ENCODE measurements around the gene ATP7B.
A peak's percentile ranks its signal among the peaks of the same experiment; 100 is the strongest.

ATP7B gene

DNA sequence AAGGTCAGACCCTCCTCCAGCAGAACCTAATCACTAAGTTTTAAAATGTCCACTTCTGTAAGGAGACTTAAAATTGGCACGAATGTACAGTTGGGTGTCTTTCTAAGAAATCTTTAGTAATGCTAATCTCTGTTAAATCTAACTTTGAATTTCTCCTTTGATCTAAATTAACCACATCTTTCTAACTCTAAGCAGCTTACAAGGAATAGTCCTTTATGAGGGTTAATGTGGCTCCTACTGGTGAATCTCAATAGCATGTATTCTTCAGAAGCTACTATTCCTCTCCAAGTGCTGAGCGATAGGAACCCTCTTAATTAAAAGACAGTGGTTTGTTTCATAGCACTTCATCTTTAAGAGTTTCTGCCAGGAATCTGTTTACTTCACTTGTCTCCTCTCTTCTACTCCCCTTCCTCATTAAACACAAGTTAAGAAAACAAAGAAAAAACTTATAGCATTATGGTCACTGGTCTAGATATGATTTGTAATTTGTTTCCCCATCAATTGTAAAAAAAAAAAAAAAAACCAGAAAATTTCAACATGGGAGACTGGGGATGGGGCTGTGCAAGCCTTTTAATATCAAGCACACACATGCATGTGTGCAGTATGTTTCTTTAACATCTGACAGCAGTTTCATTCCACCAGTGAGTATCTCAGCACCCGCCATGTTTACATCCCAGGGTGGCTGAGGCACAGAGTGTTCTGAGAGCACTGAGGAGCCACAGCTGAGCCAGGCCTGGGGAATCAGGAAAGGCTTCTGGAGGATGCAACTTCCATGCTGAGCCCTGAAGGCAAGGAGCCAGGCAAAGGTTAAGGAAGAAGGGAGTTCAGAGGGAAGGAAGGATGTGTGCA is 57.7 kb downstream of the ATP7B start:
- DNase-seq = no peak

- no peak for DNase-seq
Measured at GRCh38 chr13:51950722-51951121, 60.5 kb downstream of the ATP7B start.

GRCh38 chr13:51946163-51946669 is 65.0 kb downstream of the ATP7B start:
- no peak for DNase-seq

- no peak for DNase-seq
Measured at GRCh38 chr13:51945149-51945548, 66.1 kb downstream of the ATP7B start.

GRCh38 chr13:51944428-51944827 is 66.8 kb downstream of the ATP7B start:
- DNase-seq = no peak

GRCh38 chr13:51943721-51944120 is 67.5 kb downstream of the ATP7B start:
- no peak for DNase-seq

DNA sequence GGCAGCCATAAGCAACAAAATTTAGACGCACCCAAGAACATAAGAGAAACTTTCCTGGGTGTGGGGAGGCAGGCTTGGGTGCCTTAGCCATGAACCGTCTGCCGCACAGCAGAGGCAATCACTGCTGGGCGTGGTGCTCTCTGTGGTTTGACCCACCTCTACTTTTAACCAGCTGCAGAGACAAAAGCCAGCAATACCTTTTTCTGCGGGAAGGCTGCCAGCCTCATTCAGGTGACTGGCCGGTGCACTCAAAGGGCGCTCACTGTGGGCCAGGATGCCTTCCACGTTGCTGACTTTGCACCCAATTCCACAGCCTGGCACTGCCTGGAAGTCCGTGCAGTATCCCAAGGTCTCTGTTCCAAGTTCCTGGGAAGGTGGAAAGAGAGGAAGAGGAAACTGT is 69.1 kb downstream of the ATP7B start:
- DNase-seq = no peak

GRCh38 chr13:51938454-51938853 is 72.8 kb downstream of the ATP7B start:
- no peak for DNase-seq

DNA sequence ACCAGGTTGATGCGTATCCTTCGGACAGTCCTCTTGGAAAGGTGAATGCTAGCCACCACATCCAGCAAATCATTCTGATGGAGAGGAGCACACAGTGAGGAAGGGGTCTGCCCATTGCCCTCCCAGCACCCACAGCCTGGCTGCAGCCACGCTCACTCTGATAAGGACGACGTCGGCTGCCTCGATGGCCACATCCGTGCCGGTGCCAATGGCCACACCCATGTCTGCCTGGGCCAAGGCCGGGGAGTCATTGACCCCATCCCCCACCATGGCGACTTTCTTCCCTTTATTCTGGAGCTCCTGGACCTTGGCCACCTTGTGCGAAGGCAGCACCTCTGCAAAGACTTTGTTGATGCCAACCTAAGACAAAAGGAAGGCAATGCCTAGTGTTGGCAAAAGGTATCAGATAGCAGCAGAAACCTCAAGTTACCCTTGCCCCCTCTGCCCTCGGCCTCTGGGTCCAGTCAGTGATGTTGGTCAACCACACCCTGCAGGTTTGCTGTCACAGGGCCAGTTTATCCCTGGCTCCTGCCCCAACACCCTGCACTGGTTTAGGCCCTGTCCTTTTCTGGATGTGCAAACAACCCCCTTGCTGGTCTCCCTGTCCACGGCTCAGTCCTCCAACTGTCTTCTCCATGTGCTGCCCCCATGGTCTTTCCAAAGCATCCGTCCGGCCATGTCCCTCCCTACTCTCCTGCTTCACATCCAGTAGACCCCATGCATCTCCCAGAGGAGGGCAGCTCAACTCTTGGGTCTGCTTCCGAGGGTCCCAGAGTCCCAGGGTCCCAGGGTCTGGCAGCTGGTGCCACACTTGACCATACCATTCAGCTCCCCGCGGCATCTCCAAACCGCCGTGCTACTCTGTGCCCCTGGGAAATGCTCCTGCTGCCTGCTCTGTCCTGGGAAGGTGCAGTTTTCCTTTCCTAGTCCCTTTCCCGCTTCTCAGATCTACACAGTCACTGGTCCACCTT is 73.6 kb downstream of the ATP7B start:
- no peak for DNase-seq

- no peak for DNase-seq
Measured at GRCh38 chr13:51935326-51936171, 75.7 kb downstream of the ATP7B start.

DNA sequence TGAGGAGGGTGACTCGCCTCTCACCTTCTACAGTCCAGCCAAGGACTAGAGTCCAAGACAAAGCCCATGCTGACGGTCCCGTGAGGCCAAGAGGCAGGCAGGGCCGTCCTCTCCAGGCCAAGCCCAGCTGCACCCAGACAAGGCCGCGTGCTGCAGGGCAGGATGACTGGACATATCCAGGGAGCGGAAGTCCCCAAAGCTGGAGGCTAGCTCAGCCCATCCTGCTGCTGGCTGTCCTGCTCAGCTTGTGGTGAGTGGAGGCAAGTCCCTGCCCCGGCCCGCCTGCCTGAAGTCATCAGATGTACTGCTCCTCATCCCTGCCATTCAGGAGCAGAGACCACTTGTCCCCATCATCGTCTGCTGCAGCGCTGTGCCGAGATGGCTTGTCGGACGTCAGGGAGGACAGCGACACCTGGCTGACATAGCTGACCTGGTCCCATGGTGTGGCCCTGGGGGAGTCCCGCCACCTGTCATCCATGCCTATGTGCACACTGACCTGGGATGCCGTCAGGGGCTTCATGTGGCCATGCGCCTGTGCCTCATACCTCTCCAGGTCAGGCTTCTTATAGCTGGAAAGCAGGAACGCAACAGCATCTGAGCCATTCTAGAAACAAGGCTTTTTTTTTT is 76.7 kb downstream of the ATP7B start:
- DNase-seq = no peak

GRCh38 chr13:51933466-51934058 is 77.7 kb downstream of the ATP7B start:
- no peak for DNase-seq

DNA sequence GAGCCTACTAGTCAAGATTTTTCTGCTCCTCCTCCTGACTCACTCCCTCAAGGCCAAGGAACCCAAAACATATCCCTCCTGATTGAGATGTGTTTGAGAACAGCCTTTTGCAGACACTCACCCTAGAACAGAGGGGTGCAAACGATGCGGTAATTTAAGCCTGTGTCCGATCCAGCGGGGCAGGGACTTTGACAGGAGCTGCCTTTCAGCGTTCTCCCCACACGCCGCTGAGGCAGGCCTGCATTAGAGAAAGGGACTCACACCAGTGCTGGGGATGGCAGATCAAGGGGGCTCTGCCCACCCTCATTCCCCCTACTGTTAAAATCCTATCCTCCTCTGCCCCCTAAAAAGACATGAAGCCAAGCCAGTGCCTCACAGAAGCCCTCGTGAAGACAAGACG is 79.0 kb downstream of the ATP7B start:
- no peak for DNase-seq

- no peak for DNase-seq
Measured at GRCh38 chr13:51931606-51932005, 79.6 kb downstream of the ATP7B start.

GRCh38 chr13:51929699-51930098 is 81.6 kb downstream of the ATP7B start:
- no peak for DNase-seq

- DNase-seq = no peak
Measured at GRCh38 chr13:51928231-51928630, 83.0 kb downstream of the ATP7B start.

DNA sequence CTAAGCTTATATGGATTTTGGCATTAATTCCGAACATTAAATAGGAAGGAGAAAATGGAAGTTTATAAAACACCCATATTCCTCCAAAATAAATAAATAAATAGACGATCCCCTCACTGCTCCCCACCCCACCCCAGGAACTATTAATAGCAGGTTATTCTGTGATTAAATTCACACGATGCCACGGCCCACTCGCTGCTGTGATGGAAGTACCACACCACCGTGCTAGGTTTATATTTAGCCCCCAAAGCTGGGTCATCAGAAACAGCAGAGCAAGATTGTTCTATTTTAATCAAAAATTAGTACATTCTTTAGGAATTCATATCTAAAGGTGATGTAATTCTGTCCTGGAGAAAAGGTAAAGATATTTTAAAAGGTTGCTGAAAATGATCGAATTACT is 84.1 kb downstream of the ATP7B start:
- peak in 1 of 56 donors; percentile 14 for DNase-seq

DNA sequence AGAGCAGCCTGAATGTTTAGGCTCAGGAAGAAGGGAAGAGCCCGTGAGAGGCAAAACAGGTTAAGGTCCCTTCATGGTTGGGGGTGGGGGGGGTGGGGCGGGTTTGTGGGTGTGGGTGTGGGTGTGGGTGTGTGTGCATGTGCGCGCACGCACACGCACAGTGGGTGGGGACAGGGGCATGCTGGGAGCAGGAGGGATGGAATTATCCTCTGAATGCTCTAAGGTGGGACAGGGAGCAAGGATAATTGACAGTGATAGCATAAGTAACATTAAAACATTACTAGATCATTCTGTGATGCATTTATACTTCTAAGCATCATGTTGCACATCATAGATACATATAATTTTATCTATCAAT is 84.7 kb downstream of the ATP7B start:
- no peak for DNase-seq

DNA sequence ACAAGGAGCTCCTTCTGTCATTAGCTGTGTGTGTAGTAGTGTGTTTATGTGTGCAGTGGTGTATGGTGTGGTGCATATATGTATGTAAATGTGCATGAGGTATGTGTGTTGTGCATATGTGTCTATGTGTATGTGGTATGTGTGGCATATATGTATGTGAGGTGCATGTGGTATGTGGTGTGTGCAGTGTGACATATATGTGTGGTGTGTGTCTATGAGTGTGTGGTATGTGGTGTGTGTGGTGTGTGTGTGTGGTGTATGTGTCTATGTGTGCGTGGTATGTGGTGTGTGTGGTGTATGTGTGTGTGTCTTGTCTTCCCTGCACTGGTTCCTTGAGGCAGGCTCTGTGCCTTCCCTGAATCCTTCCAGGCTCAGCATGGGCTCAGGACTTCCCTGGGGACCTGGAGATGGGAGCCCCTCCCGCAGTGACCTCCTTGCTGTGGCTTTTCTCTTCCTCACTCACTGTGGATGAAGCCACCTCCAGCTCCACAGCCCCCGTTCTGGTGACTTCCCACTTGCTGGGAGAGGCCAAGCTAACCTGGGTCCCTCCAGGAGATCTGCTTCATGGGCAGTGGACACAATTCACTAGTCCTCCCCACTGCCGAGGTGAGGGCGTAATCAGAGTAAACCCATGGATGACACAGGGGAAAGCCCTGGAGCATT is 85.3 kb downstream of the ATP7B start:
- DNase-seq = no peak

Measured in amygdala (tissue), 56 donors.